Renal pelvis (tissue), 4 donors: Measurements from ENCODE around the gene MAL. TPM values are rescaled to one million over a fixed set of nuclear protein-coding genes. Genes with fewer than 3 reads are reported as not detected.
"Not testable (repeated sequence)": the region's sequence is repeated elsewhere in the genome, so short reads cannot be mapped to it uniquely, and the experiment has no call there.

Experiments used
- DNase-seq: peaks from one replicate; pipeline ENCODE4 v3.0.0-alpha.2; 2013
- polyA plus RNA-seq, 3 donors: library from polyadenylated mRNA; unstranded; fragments of 120-200 nt; gene quantifications; one replicate each; pipeline ENCODE4 v1.2.1, GENCODE V29; 2013; ENCODE audit not compliant: insufficient read length in 3 of 3

The MAL gene
- polyA plus RNA-seq, 3 donors, result 283 to 352 (median 306) TPM

- DNase-seq, result no peak
Observed at GRCh38 chr2:95030496-95030895, 5.0 kb downstream of the MAL start.

- no peak for DNase-seq
Observed at GRCh38 chr2:95031076-95031725, 5.7 kb downstream of the MAL start.

GRCh38 chr2:95031726-95032116 is 6.2 kb downstream of the MAL start:
- no peak for DNase-seq

GRCh38 chr2:95032341-95032740 is 6.8 kb downstream of the MAL start:
- no peak for DNase-seq

GRCh38 chr2:95032868-95033603 is 7.5 kb downstream of the MAL start:
- DNase-seq, result no peak

- no peak for DNase-seq
Observed at GRCh38 chr2:95034221-95034620, 8.7 kb downstream of the MAL start.

- DNase-seq, result no peak
Observed at GRCh38 chr2:95034818-95035217, 9.3 kb downstream of the MAL start.

GRCh38 chr2:95036596-95037383 is 11.3 kb downstream of the MAL start:
- no peak for DNase-seq

- DNase-seq, result no peak
Observed at GRCh38 chr2:95037384-95037839, 11.9 kb downstream of the MAL start.

GRCh38 chr2:95037841-95038585 is 12.5 kb downstream of the MAL start:
- DNase-seq, result not testable (repeated sequence)

GRCh38 chr2:95038635-95039298 is 13.3 kb downstream of the MAL start:
- no peak for DNase-seq

- DNase-seq, result no peak
Observed at GRCh38 chr2:95039363-95039762, 13.9 kb downstream of the MAL start.

GRCh38 chr2:95039978-95040377 is 14.5 kb downstream of the MAL start:
- DNase-seq, result no peak

- DNase-seq, result no peak
Observed at GRCh38 chr2:95040426-95040825, 14.9 kb downstream of the MAL start.

GRCh38 chr2:95041060-95041823 is 15.7 kb downstream of the MAL start:
- DNase-seq, result no peak

- DNase-seq, result no peak
Observed at GRCh38 chr2:95041824-95042442, 16.4 kb downstream of the MAL start.

GRCh38 chr2:95042472-95043271 is 17.2 kb downstream of the MAL start:
- DNase-seq, result no peak

GRCh38 chr2:95043300-95044093 is 18.0 kb downstream of the MAL start:
- DNase-seq, result no peak
